GM21723 (cell line): Measurements from ENCODE around the gene ST6GALNAC3.

ENCODE experiments used
- ATAC-seq: cut with Tn5 transposase; IDR thresholded peaks from one replicate; pipeline ENCODE4 v1.9.1; 2021; ENCODE audit warnings: mild to moderate bottlenecking, moderate library complexity; ENCODE audit not compliant: unreplicated experiment

The ST6GALNAC3 gene

DNA sequence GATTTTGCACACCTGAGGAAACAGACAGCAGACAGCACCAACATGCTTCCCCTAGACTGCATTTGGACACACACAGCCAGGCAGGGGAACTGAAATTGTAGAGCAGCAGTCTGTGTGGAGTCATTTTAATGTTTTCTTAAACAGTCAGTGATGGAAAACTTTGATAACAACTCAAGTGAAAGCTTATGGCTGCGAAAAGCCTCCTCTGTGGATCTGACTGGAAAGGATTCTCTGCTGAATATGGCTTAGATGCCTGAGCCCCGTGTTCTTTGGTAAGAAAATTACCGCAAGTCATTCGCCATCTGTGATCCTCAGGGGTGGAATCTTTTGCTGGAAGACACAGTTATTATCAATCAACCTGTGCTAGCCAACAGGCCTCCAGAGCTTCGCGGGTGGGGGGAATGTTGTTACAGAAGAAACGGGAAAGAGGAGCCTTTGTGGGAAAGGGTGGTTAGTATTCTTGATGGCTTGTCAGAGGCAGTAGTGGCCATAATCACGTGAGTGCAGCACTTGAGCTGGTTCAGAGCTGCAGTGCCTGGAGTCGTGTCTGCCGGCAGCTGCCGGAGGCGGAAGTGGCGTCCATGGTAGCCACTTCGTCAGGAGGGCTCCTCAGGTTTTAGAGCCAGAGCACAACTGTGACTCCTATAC is 204.7 kb downstream of the ST6GALNAC3 start:
- ATAC-seq: no peak

DNA sequence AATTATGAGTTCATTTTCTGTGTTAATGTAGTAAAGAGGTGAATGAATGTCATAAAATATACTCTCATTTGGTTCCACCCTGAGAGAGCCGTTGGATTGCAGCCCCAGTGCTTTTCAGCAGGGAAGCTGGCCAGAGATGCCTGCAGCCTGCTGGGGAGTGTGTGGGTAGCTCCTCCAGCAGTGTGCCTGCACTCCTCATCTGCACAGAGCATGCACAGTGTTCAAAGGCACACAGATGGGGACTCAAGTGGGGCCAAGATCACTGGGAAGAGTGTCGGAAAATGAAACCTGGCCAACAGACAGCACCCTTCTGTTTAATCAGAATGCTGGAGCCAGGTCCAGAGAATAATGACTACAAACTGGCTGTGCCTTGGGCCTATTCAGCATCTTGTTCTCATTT is 206.8 kb downstream of the ST6GALNAC3 start:
- ATAC-seq: no peak

DNA sequence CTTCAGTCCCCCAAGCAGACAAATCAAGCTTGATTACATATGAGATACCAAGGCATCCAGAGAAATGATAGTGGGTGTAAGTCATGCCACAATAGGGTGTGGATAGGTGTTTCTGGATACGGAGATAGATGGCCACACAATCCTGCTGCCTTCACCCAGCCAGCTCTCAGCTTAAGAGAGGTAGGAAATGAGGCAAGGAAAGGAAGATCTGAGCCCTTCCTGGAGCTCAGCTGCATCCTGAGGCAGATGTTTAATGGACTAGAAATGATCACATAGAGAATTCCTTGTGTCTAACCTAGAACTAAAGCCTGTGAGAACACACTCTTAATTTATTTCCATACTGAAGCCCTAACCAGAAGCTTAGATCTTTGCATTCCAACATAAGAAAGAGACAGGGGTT is 210.3 kb downstream of the ST6GALNAC3 start:
- ATAC-seq: no peak

DNA sequence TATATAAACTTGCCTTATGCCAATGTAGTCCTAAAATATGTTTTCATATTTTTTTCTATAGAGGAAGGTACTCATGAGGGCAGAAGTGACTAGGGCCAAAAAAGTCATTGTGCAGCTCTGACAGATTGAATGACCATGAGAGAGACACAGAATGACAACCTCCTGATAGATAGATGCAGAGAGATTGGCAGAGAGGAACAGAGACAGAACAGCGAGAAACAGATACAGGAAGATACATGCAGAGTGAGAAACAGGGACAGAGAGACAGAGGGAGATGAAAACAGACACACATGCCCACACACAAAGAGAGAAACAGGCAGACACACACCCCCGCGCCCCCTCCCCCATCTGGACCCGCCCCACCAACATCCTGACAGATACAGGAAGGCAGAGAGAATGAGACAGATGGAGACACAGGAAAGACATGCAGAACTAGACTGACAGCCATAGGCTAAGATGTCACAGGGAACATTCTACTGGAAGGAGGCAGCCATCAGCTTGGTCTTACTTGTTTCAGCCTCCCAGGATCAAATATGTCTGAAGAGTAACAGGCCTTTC is 211.1 kb downstream of the ST6GALNAC3 start:
- no peak for ATAC-seq

DNA sequence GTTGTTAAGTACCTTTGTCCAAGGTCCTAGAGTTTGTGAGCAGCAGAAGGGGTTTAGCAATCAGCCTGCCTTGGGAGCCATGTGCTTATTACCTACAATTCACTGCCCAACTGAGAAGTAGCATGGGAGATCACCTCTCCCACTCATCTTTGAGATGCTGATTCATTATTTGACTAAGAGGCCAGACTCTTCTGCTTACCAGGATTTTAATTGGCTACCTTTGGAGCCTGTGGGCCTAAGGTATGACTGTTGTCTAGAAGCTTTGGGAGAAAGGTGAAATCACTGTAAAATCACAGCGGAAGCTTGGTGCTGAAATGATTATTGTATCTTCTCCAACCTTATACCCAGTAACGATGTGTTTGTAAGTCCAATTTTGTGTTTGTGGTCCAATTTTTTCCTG is 213.4 kb downstream of the ST6GALNAC3 start:
- no peak for ATAC-seq

DNA sequence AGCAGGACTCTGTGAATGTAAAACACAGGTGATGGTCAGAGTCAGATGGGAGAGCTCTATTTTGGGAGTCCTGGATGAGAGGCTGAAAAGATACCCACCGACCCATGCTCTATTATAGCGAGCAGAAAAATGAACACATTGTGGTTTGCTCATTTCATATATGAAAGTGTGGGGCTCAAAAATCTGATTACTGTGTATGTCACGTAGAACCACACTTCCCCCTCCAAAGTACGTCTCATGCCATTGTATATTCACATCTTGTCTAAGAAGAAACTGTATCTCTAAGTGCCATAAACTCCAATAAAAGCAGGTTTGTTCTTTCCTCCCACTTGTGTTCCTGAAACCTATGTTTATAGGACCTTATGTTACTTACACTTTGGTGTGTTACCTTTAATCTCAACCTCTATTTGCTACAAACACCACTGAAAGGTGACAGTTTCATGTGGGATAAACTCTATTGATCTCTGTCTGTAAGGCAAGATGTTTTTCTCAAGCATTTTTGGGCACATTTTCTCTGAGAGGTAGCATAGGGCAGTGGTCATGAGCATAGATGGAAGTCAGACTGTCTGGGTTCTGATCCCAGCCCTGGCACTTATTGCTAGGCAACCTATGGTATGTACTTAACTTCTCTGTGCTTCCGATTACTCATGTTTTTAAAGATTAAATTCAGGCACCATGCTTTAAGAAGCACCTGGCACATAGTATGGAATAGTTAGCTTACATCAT is 214.4 kb downstream of the ST6GALNAC3 start:
- ATAC-seq: no peak

DNA sequence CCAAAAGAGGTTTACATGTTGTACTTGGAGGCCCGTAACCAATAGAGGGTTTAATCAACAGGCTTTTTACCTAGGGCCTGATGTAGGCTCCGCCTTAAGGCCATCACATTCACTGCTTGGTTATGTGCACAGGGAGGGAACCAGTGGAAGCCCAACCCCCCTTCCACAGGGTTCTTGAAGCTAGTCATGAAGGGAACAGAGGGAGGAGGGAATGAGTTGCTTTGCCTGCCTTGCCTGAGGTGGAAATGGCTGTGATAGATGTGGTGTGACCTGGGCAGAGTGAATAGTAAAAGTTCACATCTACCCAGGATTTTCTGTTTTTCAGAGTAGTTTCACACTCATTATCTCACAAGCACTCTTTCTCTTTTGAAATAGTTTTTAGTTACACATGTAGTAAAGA is 215.1 kb downstream of the ST6GALNAC3 start:
- ATAC-seq: no peak

DNA sequence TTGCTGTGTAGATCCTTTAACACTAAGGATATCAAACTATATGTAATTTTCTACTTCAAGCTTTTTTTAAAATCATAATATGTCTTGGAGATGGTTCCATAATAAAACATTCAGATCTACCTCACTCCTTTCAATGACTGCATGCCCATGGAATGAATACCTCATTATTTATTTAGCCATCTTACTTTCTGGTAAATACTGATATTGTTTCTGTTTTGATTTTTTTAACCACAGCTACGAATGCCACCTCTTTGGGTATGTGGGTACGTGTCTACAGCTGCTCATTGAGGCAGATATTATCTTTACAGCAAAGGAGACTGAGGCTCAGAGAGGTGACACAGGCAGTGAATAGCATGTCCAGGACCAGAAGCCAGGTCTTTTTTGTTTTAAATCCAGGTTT is 215.7 kb downstream of the ST6GALNAC3 start:
- no peak for ATAC-seq

DNA sequence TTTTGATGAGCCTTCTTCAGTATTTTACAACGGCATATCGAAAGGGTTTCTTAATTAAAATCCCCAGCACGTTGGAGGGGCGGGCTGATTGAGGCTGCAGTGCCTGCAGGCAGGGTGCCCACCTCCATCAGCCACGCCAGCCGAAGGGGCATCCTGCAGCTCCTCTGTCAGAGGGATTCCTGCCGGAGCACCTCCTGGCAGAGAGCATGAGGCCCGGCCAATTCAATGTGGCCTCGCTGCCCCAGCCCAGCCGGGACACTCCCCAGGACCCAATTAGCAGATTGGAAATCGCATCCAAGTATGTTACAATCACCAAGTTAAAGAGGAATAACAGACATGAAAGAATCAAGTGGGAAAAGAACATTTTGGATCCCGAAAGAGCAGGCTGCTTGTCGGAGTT is 216.6 kb downstream of the ST6GALNAC3 start:
- ATAC-seq: no peak

DNA sequence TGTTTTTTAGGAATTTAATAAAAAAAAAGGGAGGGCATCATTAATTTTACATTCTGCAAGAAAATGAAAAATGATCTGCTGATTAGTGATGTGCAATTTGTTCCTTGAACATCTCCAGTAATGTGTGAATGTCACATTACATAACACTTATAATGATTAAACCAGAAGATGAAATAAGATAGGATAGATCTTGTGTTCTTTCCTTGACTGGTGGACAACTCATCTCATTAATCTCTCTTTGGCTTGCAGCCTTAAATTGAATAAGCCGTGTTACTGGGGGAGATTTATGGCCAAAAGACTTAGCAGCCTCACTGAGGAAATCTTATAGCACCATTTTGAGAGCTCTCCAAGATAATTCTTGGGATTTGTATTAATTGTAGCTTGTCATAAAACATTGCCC is 217.2 kb downstream of the ST6GALNAC3 start:
- no peak for ATAC-seq

DNA sequence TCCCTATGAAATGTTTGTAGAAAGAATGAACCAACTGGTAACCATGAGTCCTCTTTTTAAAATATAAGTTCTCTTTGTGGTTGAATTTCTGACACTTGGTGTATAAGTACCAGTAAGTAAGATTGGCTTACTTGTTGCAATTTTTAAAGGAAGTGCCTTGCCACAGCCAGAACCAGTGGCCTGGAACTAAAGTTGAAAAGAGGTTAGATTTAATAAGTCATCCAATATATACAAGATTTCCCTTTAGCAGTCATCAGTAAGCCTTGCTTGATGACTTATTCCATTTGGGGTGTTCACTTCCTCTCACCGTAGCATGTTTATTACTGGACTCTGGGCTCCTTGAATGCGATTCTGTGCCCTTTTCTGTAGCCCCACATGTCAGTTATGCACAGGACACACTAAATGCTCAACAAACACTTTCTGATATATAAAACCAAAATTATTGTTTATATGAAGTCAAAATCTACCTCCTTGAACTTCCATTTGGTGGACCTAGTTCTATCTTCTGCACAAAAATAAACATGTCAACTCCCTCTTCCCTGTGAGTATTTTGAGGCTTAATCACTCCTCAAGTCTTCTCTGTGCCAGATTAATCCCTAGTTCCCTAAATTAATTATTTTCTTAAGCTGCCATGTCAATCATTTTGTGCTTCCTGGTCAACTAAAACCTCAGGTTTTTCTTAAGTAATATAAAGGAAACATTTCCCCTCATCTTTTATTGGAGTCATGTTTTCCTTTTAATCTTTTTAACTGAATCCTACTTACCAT is 218.1 kb downstream of the ST6GALNAC3 start:
- ATAC-seq: no peak

DNA sequence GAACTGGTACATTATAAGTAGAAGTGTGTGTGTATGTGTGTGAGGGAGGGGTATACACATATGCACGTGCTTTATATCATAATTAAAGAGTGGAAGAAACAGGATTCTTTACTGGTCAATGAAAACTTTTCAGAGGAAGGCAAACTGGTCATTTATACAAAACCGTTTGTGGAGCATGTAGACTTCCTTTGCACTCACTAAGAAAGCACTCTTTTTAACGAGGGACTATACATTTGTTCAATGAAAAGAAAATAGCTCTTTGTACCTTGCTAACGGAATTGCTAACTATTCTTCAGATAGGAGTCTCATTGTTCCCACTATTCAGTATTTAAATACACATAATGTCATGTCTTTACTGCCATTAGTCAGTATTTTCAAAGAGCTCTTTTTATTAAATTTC is 219.3 kb downstream of the ST6GALNAC3 start:
- no peak for ATAC-seq

DNA sequence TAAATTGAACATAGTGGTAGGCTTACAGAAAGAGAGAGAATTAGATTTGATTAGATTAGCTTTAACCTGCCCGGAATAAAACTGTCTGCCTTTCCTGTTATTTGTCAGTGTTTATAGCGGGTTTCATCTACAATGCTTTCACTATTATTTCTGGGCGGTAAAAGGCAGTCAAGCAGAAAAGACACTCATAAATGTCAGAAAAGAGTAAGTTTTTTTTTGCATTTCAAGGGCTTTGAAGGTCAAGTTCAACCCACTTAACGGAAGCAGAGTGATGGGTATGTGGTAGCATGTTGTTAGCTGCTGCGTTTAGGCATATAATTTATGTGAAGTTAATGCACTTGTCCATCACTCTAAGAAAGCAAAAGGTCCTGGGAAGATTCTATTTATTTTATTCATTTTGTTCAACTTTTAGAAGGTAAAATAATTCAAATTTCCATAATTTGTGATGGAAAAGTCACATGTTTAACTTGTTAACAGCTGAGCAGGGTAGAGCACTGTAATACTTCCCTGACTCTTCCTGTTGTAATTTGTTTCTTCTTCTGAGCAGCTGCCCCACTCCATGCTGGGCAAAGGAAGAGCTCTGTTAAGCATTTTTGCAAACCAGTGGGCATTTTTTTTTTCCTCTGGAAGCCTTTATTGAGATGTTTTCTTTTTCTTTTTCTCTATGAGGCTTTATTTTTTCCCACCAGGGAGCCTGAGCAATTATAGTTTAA is 220.1 kb downstream of the ST6GALNAC3 start:
- ATAC-seq: peak; percentile 90

DNA sequence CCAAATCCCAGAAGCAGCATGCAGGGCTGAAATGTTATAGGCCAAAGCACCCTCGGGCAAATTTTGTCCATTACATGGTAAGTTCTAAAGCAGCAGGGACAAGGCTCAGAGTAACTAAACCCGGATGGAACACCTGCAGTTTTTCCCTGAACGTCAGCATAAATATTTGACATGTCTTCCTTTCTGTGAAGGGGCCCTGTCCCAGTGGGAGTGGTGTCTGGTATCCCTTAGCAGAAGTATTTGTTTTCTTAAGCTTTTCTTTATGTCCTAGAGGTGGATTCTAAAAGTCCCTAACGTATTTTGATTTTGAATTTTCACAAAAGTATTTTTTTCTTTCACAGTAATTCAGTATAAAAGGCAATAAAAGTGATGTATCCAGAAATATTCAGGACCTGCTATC is 223.9 kb downstream of the ST6GALNAC3 start:
- ATAC-seq: no peak

DNA sequence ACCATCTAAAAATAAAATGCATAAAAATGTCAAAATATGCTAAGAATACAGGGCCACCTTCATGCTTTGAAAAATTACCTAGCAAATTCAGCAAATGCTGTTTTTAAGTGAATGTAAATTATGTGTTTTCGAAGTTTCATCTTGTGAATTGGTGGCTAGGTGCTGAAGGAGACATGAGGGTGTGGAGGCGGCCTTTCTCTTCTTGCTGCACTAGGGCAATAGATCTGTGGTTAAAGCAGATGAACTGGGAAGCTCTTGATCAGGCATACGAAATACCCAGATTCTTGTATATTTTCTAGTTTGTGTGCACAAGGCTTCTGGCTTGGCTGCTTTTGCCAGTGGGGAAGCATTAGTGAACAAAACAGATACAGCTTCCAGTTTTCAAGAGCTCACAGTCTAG is 224.5 kb downstream of the ST6GALNAC3 start:
- ATAC-seq: no peak

DNA sequence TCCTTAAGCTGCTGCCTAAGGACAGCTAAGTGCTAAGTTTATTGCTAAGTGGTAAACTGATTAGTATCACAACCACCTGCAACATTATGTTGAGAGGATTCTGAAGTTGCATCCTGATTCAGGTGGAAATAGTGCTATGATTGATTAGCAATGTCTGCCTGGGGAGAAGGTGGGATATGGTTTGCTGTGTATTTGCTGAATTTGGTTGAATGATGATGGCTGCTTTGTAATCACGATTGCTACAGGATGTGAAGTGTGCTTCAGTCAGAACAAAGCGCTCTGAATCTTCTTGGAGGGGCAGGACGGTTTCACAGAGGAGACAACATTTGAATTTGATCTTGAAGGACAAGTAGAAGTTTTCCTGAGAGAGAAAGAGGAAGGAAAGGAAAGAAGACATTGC is 226.0 kb downstream of the ST6GALNAC3 start:
- ATAC-seq: no peak

DNA sequence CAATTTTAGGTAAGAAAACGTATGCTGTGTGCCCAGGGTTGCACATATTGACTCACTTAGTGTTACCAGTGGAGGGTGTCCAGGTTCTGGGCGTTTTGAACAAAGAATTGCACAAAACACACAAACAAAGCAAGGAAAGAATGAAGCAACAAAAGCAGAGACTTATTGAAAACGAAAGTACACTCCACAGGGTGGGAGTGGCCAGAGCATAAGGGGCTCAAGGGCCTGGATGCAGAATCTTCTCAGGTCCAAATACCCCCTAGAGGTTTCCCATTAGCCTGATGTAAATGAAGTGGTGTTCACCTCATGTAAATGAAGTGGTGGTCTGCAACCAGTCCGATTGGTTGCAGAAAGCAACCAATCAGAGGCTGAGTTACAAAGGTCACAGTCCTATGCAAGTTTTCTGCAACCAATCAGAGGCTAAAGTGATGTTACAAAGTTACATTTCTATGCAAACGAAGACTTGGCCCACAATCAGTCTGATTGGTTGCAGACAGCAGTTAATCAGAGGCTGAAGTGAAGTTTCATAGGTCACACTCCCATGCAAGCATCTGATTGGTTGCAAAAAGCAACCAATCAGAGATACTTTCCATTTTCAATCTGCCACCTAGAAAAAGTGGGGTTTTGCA is 228.3 kb downstream of the ST6GALNAC3 start:
- ATAC-seq: no peak

DNA sequence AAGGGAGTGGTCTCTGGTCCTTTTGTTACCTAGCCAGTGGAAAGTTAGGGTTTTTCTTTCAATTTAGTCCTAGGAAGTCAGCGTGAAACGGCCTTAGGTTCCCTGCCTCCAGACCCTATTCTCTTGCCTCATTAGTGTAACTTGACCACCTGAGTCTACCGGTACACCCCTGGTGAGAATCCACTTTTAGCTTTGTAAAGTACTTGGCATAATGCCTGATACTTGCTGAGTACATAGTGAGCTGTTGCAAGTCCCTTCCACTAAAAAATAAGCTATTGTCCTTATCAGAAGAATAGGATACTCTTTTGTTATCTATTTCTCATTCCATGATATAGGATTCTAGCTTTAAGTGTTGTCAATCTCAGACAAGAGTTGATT is 228.8 kb downstream of the ST6GALNAC3 start:
- ATAC-seq: no peak

DNA sequence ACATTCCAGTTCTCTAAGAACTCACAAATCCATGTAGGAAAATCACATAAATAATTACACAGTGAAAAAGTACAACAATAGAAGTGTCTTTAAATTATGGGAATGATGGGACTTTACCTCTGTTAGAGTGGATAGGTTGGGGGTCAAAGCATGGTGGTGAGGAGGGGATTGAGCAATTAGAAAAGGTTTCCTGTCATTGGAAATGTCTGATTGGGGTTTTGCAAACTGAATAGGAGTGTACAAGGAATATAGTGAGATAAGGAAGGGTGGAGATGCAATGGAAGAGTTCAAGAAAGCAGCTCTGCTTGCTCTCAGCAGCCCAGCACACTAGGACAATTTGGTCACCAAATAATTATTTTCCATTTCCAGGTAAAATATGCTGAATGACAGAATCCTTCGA is 238.8 kb downstream of the ST6GALNAC3 start:
- no peak for ATAC-seq

DNA sequence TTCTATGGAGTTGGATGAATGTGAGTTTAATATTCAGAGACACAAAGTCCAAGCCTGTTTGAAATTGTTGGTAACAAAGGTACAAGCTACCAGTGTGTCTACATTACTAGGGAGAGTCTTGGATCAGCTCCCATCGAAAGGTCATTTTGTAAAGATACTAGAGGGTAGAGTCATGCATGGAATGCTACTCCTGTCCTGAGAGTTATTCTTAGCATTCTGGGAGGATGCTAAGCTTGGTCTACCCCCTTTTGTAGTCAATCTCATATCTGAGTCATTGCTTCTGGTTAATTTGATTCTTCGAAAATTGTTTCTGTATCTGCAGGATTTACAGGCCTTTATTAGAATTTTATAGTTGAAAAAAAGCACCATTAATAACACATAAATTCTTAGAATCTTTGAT is 240.2 kb downstream of the ST6GALNAC3 start:
- ATAC-seq: no peak
